NT2/D1 (cell line): ENCODE measurements around the gene TENM4.

ENCODE experiments used
- DNase-seq: peaks from one replicate; pipeline ENCODE4 v3.0.0-alpha.2; 2011; ENCODE audit warnings: low read depth, low spot score
- H3K27me3 ChIP-seq: 2 replicates; pipeline ENCODE4 v1.6.0; 2011; ENCODE audit warnings: mild to moderate bottlenecking; ENCODE audit not compliant: insufficient read length, insufficient read depth
- H3K36me3 ChIP-seq: 2 replicates; pipeline ENCODE4 v1.6.1; 2011; ENCODE audit warnings: mild to moderate bottlenecking, low read length, mixed read lengths; ENCODE audit not compliant: insufficient read depth, insufficient read length
- H3K4me1 ChIP-seq: 2 replicates; pipeline ENCODE4 v1.5.1; 2011; ENCODE audit not compliant: insufficient read depth, insufficient read length
- H3K4me3 ChIP-seq: 2 replicates; pipeline ENCODE4 v1.5.1; 2011; ENCODE audit warnings: low read depth; ENCODE audit not compliant: insufficient read length
- H3K9ac ChIP-seq: 2 replicates; pipeline ENCODE4 v1.6.0; 2011; ENCODE audit warnings: low read depth; ENCODE audit not compliant: insufficient read length
- H3K9me3 ChIP-seq: 2 replicates; pipeline ENCODE4 v1.5.1; 2011; ENCODE audit warnings: mild to moderate bottlenecking, low read length; ENCODE audit not compliant: insufficient read depth
- SUZ12 ChIP-seq: IDR thresholded peaks from 2 replicates; pipeline ENCODE4 v1.6.1; 2011; ENCODE audit not compliant: insufficient read length, insufficient read depth; ENCODE audit errors: extremely low read depth
- YY1 ChIP-seq: IDR thresholded peaks from 2 replicates; pipeline ENCODE4 v1.6.1; 2011; ENCODE audit not compliant: insufficient read length, insufficient read depth
- ZNF274 ChIP-seq: IDR thresholded peaks from 2 replicates; pipeline ENCODE4 v1.6.1; 2011; ENCODE audit warnings: mild to moderate bottlenecking, low read depth, low read length

Gene TENM4

GRCh38 chr11:78946945-78947902, 493.6 kb downstream of the TENM4 start:
- Histone ChIP-seq H3K27me3 (no peaks in the 10 kb centered on the region), H3K4me1 (peaks cover 2% of the 10 kb centered on the region), H3K4me3 (no peak overlapping the region), H3K9me3 (no peaks in the 10 kb centered on the region), H3K9ac (no peak overlapping the region), H3K36me3 (no peaks in the 10 kb centered on the region)
- no peak for DNase-seq
- TF ChIP-seq ZNF274 (no peak), SUZ12 (no peak), YY1 (no peak)

DNA sequence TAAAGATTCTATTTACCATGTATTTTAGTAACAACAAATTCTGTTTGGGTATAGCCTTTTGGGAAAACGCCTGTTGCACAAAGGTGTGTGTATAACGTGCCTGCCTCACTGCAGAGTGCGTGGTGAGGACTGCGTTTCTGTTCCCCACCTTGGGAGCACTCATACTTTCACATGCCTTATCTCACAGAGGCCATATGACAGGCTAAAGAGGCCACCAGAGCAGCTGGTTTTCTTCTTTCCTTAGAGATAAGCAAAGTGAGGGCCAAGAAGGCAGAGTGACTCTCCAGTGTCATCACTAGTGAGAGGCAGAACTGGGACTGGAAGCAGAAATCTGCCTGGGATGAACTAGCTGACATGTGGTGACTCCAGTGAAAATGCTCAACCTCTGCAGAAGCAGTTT, 497.0 kb downstream of the TENM4 start:
- H3K36me3 ChIP-seq = no peaks in the 10 kb centered on the region
- no peaks in the 10 kb centered on the region for H3K9me3 ChIP-seq
- TF ChIP-seq ZNF274 (no peak), YY1 (no peak), SUZ12 (no peak)
- no peaks in the 10 kb centered on the region for H3K27me3 ChIP-seq
- H3K9ac ChIP-seq = no peak overlapping the region
- no peak overlapping the region for H3K4me3 ChIP-seq
- peaks cover 3% of the 10 kb centered on the region for H3K4me1 ChIP-seq
- no peak for DNase-seq

DNA sequence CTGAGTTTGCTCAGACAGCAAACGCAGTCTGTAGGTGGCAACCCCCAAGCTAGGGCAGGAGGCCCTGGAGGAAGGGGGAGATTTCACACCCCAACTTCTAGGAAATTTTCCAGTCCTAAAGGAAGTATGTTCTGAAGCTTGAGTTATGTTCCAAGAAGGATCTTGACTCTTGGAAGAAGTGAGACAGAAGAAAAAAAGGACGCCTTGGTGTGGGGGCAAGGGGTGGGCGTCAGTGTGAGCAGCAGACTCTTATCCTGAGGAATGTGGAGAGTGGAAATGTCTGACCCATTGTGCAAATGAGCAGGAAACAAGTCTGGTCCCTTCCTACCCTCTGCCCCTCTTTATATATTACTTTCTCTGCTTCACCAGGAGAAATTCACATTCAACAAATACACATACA, 497.7 kb downstream of the TENM4 start:
- Histone ChIP-seq H3K4me3 (no peak overlapping the region), H3K9me3 (no peaks in the 10 kb centered on the region), H3K4me1 (peaks cover 3% of the 10 kb centered on the region), H3K36me3 (no peaks in the 10 kb centered on the region), H3K27me3 (no peaks in the 10 kb centered on the region), H3K9ac (no peak overlapping the region)
- TF ChIP-seq YY1 (no peak), SUZ12 (no peak), ZNF274 (no peak)
- no peak for DNase-seq

GRCh38 chr11:78941226-78941851, 499.5 kb downstream of the TENM4 start:
- Histone ChIP-seq H3K36me3 (no peaks in the 10 kb centered on the region), H3K27me3 (no peaks in the 10 kb centered on the region), H3K9ac (no peak overlapping the region), H3K4me1 (peaks cover 3% of the 10 kb centered on the region), H3K4me3 (no peak overlapping the region), H3K9me3 (no peaks in the 10 kb centered on the region)
- no peak for DNase-seq
- TF ChIP-seq ZNF274 = no peak
- TF ChIP-seq YY1 = no peak
- TF ChIP-seq SUZ12 = no peak

DNA sequence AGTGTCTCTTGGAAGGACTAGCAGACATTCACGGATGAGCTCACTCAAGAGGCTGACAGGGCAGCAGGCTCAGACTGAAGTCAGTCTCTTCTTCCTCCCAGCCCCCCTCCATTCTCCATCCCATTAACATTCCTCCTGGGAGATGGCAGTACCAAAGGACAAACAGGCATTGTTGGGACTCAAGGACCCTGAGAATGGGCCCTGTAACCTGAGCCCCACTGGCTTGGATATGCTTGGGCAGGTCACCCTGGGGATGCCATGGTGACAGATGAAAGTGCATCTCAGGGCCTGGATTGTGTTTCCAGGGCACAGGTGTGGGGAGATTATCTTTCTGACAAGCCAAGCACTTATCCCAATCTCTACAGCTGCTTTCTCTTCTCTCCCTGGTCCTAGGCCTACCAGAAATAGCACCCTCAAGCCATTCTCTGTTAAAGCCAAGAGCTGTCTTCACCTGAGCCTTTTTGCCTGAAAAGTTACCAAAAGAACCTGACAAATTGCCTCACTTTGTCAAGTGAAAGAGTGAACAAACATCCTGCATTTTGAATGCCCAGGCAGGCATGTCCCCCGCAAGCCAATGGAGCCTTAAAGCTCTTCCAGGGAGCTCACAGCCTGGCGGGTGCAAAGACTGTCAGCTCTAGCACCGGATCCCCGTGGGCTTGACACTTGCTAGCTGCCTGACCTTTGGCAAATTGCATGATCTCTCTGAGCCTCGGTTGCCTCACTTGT, 500.2 kb downstream of the TENM4 start:
- TF ChIP-seq SUZ12 (no peak), YY1 (no peak), ZNF274 (no peak)
- Histone ChIP-seq H3K9ac (no peak overlapping the region), H3K4me1 (peaks cover 3% of the 10 kb centered on the region), H3K9me3 (no peaks in the 10 kb centered on the region), H3K27me3 (no peaks in the 10 kb centered on the region), H3K4me3 (no peak overlapping the region), H3K36me3 (no peaks in the 10 kb centered on the region)
- peak; percentile 85 for DNase-seq

DNA sequence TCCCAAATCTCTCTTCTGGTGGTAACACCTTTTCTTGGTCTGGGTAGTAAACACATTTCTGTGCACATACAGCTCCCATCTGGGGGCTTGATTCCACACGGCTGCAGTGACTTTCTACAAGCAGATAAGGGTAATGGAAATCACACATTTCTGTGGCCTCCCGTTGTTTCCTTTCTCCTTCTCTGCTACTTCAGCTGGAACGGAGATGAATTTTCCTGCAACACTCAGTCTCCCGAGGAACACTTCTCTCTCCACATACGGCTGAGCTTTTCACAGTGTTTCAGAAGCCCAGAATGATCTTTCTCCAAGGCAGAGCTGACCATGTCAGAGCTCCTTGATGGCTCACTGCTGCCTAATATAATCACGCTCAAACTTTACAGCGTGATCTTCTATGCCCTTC, 501.9 kb downstream of the TENM4 start:
- Histone ChIP-seq H3K4me3 (no peak overlapping the region), H3K9me3 (no peaks in the 10 kb centered on the region), H3K36me3 (no peaks in the 10 kb centered on the region), H3K27me3 (no peaks in the 10 kb centered on the region), H3K4me1 (peaks cover 3% of the 10 kb centered on the region), H3K9ac (no peak overlapping the region)
- no peak for DNase-seq
- TF ChIP-seq YY1 (no peak), SUZ12 (no peak), ZNF274 (no peak)

- Histone ChIP-seq H3K9me3 (no peaks in the 10 kb centered on the region), H3K36me3 (no peaks in the 10 kb centered on the region), H3K9ac (no peak overlapping the region), H3K4me3 (no peak overlapping the region), H3K27me3 (no peaks in the 10 kb centered on the region), H3K4me1 (peaks cover 3% of the 10 kb centered on the region)
- no peak for DNase-seq
- TF ChIP-seq ZNF274 (no peak), YY1 (no peak), SUZ12 (no peak)
Observed at GRCh38 chr11:78938036-78938435, 502.8 kb downstream of the TENM4 start.
